ENCODE data around the gene ITPK1.

- no peak for TF ChIP-seq CTCF (IDR thresholded peaks at IDR 0.05)
- no peak for TF ChIP-seq POLR2A (IDR thresholded peaks at IDR 0.05)
These were observed 60.0 kb downstream of the ITPK1 start for GRCh38 chr14:93055651-93056115.
